ENCODE data around the gene CMTM4. TPM values are rescaled to one million over a fixed set of nuclear protein-coding genes. Genes with fewer than 3 reads are reported as not detected.

Gene CMTM4
- total RNA-seq, 1 experiment from 2014 or later = 77.8 TPM

DNA sequence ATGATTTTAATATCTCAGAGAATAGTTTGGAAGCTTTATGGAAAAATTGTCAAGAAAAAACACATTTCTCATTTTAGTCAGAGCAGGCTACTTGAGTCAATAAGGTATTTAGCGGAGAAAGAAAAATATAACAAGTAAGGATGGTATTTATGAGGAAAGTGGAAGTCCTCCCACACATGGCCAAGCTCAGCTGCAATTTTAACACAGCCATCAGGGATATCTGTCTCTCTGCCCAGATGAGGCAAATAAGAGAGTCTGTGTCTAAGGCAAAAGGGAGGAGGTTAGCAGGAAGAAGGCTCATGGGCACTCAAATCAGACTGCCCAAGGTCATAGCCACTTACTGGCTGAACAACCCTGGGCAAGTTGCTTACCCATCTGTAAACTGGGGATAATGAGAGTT is 122.5 kb downstream of the CMTM4 start:
- Histone ChIP-seq H3K4me1 (ENCODE audit: control insufficient read depth in 1 of 2, insufficient read depth in 2 of 2, low read length in 2 of 2) (peaks cover 0 to 13% of the 10 kb centered on the region in 2 experiments; a peak in 3 of 4 replicates), H3K4me3 (replicated peaks in 1 of 2; ENCODE audit: low read depth in 1 of 2, low read length in 2 of 2) (no peak overlapping the region), H3K9me3 (ENCODE audit: control insufficient read depth in 1 of 2, insufficient read depth in 1 of 2, low read depth in 1 of 2, low read length in 2 of 2) (no peaks in the 10 kb centered on the region), H3K9me2 (ENCODE audit: insufficient read depth) (no peaks in the 10 kb centered on the region), H3K36me3 (ENCODE audit: control insufficient read depth in 1 of 2, insufficient read depth in 2 of 2, low read length in 2 of 2) (no peaks in the 10 kb centered on the region), H3K79me2 (ENCODE audit: insufficient read depth, low read length) (no peaks in the 10 kb centered on the region), H4K20me1 (ENCODE audit: insufficient read depth) (no peaks in the 10 kb centered on the region), H3K9ac (ENCODE audit: low read length) (no peak overlapping the region), H3K27me3 (ENCODE audit: insufficient read depth, low read length) (no peaks in the 10 kb centered on the region), H2AFZ (ENCODE audit: low read depth, low read length, poor library complexity, severe bottlenecking) (no peak overlapping the region), H3K4me2 (ENCODE audit: low read length) (no peak overlapping the region), H3K27ac (ENCODE audit: low read depth, low read length) (no peak overlapping the region)
- no peak for DNase-seq (ENCODE audit: low read depth, low spot score)
- POLR2A ChIA-PET = no interaction called here
- BruUV-seq (replicated peaks) = no TSS peak
- RAD21 ChIA-PET (ENCODE audit: low non-redundant PET in 1 of 2, low total read pairs in 2 of 2, uncharacterized antibody in 2 of 2, unreplicated experiment in 2 of 2) = no interaction called here
- CTCF ChIA-PET = interaction anchor here (0.7 kb wide), 1 partner anchor 322 kb away, joined by 3 read pairs; no protein-coding TSS in a partner anchor
- TF ChIP-seq, protein P1, sequence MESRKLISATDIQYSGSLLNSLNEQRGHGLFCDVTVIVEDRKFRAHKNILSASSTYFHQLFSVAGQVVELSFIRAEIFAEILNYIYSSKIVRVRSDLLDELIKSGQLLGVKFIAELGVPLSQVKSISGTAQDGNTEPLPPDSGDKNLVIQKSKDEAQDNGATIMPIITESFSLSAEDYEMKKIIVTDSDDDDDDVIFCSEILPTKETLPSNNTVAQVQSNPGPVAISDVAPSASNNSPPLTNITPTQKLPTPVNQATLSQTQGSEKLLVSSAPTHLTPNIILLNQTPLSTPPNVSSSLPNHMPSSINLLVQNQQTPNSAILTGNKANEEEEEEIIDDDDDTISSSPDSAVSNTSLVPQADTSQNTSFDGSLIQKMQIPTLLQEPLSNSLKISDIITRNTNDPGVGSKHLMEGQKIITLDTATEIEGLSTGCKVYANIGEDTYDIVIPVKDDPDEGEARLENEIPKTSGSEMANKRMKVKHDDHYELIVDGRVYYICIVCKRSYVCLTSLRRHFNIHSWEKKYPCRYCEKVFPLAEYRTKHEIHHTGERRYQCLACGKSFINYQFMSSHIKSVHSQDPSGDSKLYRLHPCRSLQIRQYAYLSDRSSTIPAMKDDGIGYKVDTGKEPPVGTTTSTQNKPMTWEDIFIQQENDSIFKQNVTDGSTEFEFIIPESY (IDR thresholded peaks at IDR 0.05; ENCODE audit: extremely low read depth, insufficient replicate concordance, low read length) = no peak
- TF ChIP-seq POLR2AphosphoS5 (IDR thresholded peaks at IDR 0.05; ENCODE audit: low read depth, low read length) (no peak), ELF1 (IDR thresholded peaks at IDR 0.05; ENCODE audit: borderline replicate concordance, low read depth) (no peak), FOSL1 (IDR thresholded peaks at IDR 0.05; ENCODE audit: low read depth) (no peak), JUND (IDR thresholded peaks at IDR 0.05) (no peak), POLR2A (IDR thresholded peaks at IDR 0.05; ENCODE audit: borderline replicate concordance, extremely low read depth, insufficient read depth, insufficient read length) (no peak), CBX3 (IDR thresholded peaks at IDR 0.05; ENCODE audit: low read depth) (no peak), TCF7L2 (IDR thresholded peaks at IDR 0.05; ENCODE audit: borderline replicate concordance, extremely low read depth, insufficient read depth, insufficient read length) (no peak), EZH2 (IDR thresholded peaks at IDR 0.05) (no peak)
- ATAC-seq = no peak
- intact Hi-C loops (cut with micrococcal nuclease) = no loop called here

Measured in HCT116 (cell line).